K562 (cell line): ENCODE measurements around the gene DSG1. TPM values are rescaled to one million over a fixed set of nuclear protein-coding genes. Genes with fewer than 3 reads are reported as not detected.

Experiments used
- ATAC-seq: fragments of 200-7000 bp; cut with Tn5 transposase; 3 replicates; pipeline ENCODE4 v1.9.1; 2020; ENCODE audit warnings: moderate library complexity
- BruUV-seq: library from RNA; stranded (reverse); fragments of 400-500 nt; replicated peaks from 2 replicates; lab custom pipeline; 2021; lab: Mats Ljungman, UMichigan
- CTCF ChIA-PET: fragments of 300-600 bp; formaldehyde crosslinking; extraction: SDS; loops from one replicate; lab custom pipeline; 2021; ENCODE audit warnings: low intra/inter-chr PET ratio; lab: Yijun Ruan, JAX
- POLR2A ChIA-PET: fragments of 300-600, 350-650 bp; sonication (Branson Sonifier 250); formaldehyde crosslinking; extraction: SDS; loops from one replicate; lab custom pipeline; 2021; ENCODE audit warnings: antibody characterized with exemption, inconsistent platforms; lab: Yijun Ruan, JAX
- DNase-seq, 4 experiments: peaks; one replicate each; pipeline versions ENCODE4 v3.0.0 to v3.0.0-alpha.2; 2011 to 2018; ENCODE audit warnings: low spot score in 3 of 4, mixed read lengths in 3 of 4; ENCODE audit errors: extremely low read depth in 1 of 4
- FAIRE-seq: peaks from 2 replicates; lab custom pipeline; 2011; peaks lifted over from hg19 to GRCh38; lab: Jason Lieb, UNC
- H2AFZ ChIP-seq: 2 replicates; pipeline ENCODE4 v1.6.0; 2011; ENCODE audit warnings: low read depth, low read length, control low read depth, inconsistent platforms
- H3K27ac ChIP-seq: fragments of 200-600 bp; 3 replicates; pipeline ENCODE4 v1.8.0; 2011; ENCODE audit warnings: low read depth, mild to moderate bottlenecking, control low read depth, inconsistent platforms, low read length, moderate library complexity, mixed read lengths; ENCODE audit errors: extremely low read depth
- H3K27me3 ChIP-seq, 2 experiments: fragments of 300-600 bp in 1 of 2; 2 replicates in 1 of 2; 3 replicates in 1 of 2; pipeline versions ENCODE4 v1.6.0 to v1.8.0; 2011; ENCODE audit warnings: inconsistent platforms in 2 of 2, low read length in 2 of 2, mild to moderate bottlenecking in 1 of 2, mixed read lengths in 1 of 2, moderate library complexity in 1 of 2; ENCODE audit not compliant: control insufficient read depth in 2 of 2, insufficient read depth in 2 of 2
- H3K36me3 ChIP-seq: fragments of 300-600 bp; 3 replicates; pipeline ENCODE4 v1.8.0; 2011; ENCODE audit warnings: mild to moderate bottlenecking, low read length, inconsistent platforms; ENCODE audit not compliant: control insufficient read depth, insufficient read depth
- H3K4me1 ChIP-seq, 2 experiments: fragments of 200-600 bp in 1 of 2; replicated peaks in 1 of 2; 2 replicates in 1 of 2; 3 replicates in 1 of 2; pipeline versions ENCODE4 v1.5.1 to v1.8.0; 2011; ENCODE audit warnings: inconsistent platforms in 2 of 2, low read length in 2 of 2, mild to moderate bottlenecking in 1 of 2, mixed read lengths in 1 of 2, moderate library complexity in 1 of 2; ENCODE audit not compliant: control insufficient read depth in 2 of 2, insufficient read depth in 2 of 2
- H3K4me2 ChIP-seq: 2 replicates; pipeline ENCODE4 v1.6.1; 2011; ENCODE audit warnings: low read length, control low read depth, inconsistent platforms, mixed read lengths; ENCODE audit not compliant: insufficient read depth
- H3K4me3 ChIP-seq: fragments of 200-600 bp; sonication (generic), shearing (Covaris generic); 2 replicates; pipeline ENCODE4 v1.5.1; 2016; ENCODE audit warnings: control low read depth, inconsistent platforms
- H3K79me2 ChIP-seq: fragments of 200-600 bp; 3 replicates; pipeline ENCODE4 v1.8.0; 2011; ENCODE audit warnings: low read length, inconsistent platforms; ENCODE audit not compliant: control insufficient read depth, insufficient read depth
- H3K9ac ChIP-seq, 2 experiments: 2 replicates each; pipeline versions ENCODE4 v1.6.0 to v1.6.1; 2011; ENCODE audit warnings: low read depth in 2 of 2, low read length in 2 of 2, control low read depth in 1 of 2, inconsistent platforms in 1 of 2, mild to moderate bottlenecking in 1 of 2, mixed read lengths in 1 of 2; ENCODE audit not compliant: insufficient read depth in 1 of 2
- H3K9me1 ChIP-seq: one replicate; pipeline ENCODE4 v1.6.0; 2011; ENCODE audit warnings: inconsistent platforms, mild to moderate bottlenecking, low read length, moderate library complexity; ENCODE audit not compliant: control insufficient read depth, insufficient read depth
- H3K9me3 ChIP-seq: replicated peaks from 2 replicates; pipeline ENCODE4 v1.5.1; 2011; ENCODE audit warnings: low read depth, low read length, inconsistent platforms; ENCODE audit not compliant: control insufficient read depth, insufficient read depth
- H4K20me1 ChIP-seq: replicated peaks from 2 replicates; pipeline ENCODE4 v1.6.1; 2011; ENCODE audit warnings: low read length, inconsistent platforms, mixed read lengths; ENCODE audit not compliant: control insufficient read depth, insufficient read depth
- CTCFL ChIP-seq: IDR thresholded peaks from 2 replicates; pipeline ENCODE4 v1.6.1; 2011; ENCODE audit warnings: borderline replicate concordance, low read depth, mild to moderate bottlenecking, moderate library complexity, low read length; ENCODE audit not compliant: insufficient read depth, poor library complexity, severe bottlenecking
- FIP1L1 ChIP-seq: fragments of 200-400 bp; formaldehyde crosslinking; IDR thresholded peaks from 2 replicates; pipeline ENCODE4 v1.6.1; 2018; ENCODE audit warnings: mild to moderate bottlenecking, low read depth, low read length; ENCODE audit not compliant: poor library complexity, severe bottlenecking
- KHSRP ChIP-seq: fragments of 450-650 bp; IDR thresholded peaks from 2 replicates; pipeline ENCODE4 v1.6.1; 2017
- ZNF274 ChIP-seq: IDR thresholded peaks from 2 replicates; pipeline ENCODE4 v1.6.1; 2011; ENCODE audit warnings: low read depth, mild to moderate bottlenecking, low read length, moderate library complexity, borderline replicate concordance
- whole genome bisulfite sequencing: fragments of 100-300 bp; shearing (Covaris generic); methylation state at CpG from one replicate; pipeline ENCODE4 v1.1.6; 2016; ENCODE audit warnings: low coverage, mixed read lengths; ENCODE audit not compliant: insufficient coverage; ENCODE audit errors: missing lambda C conversion rate; 5-methylcytosine and 5-hydroxymethylcytosine counted together
- in situ Hi-C: fragments of 300-500 bp; cut with MboI; formaldehyde crosslinking; loops from 4 replicates; pipeline ENCODE4 v1.15.0; 2018; ENCODE audit warnings: inconsistent platforms, mixed read lengths
- intact Hi-C: fragments of 100-400 bp; cut with micrococcal nuclease; formaldehyde crosslinking; loops from 2 replicates; pipeline ENCODE4 v1.14.2; 2022
- polyA plus RNA-seq, 8 experiments: library from polyadenylated mRNA; depleted of rRNA in 4 of 8; stranded (reverse) in 5 of 8; unstranded in 3 of 8; fragments of >200 nt; fragmentation: Nextera tagmentation in 2 of 8; fragmentation: Illumina TruSeq in 1 of 8; extraction: Ambion mirVana in 2 of 8; extraction: Trizol in 1 of 8; gene quantifications; 2 replicates each; pipeline versions ENCODE4 v1.2.1 to v1.2.3, GENCODE V29; 2011 to 2014; ENCODE audit warnings: inconsistent platforms in 1 of 8, missing spikeins in 1 of 8
- total RNA-seq, 7 experiments: library from RNA; depleted of rRNA in 6 of 7; stranded (reverse); fragments of >200 nt in 6 of 7; fragmentation: Illumina TruSeq in 2 of 7; extraction: Trizol in 2 of 7; gene quantifications; 2 replicates each; pipeline versions ENCODE4 v1.2.1 to v1.2.3, GENCODE V29; 2011 to 2021; ENCODE audit warnings: low replicate concordance in 1 of 7
- TF ChIP-seq, protein P1 (sequence below): sonication (generic); formaldehyde crosslinking; IDR thresholded peaks from 2 replicates; pipeline ENCODE4 v1.5.0; 2020; ENCODE audit warnings: missing genetic modification reagents

The DSG1 gene
- total and polyA plus RNA-seq, 9 of the 15 experiments (the other 6 are each of a cell fraction or from before 2014, with no cell fraction given) = 0.03 to 0.26 (median 0.15) TPM; not detected in 1

DNA sequence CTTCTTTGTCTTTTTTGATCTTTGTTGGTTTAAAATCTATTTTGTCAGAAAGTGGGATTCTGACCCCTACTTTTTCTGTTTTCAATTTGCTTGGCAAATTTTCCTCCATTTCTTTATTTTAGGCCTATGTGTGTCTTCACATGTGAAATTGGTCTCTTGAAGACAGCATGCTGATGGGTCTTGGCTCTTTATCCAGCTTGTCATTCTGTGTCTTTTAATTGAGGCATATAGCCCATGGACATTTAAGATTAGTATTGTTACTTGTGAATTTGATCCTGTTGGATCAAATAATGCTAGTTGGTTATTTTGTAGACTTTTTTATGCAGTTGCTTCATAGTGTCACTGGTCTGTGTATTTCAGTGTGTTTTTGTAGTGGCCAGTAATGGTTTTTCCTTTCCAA is 26.3 kb upstream of the DSG1 start (continued):
- no peak for TF ChIP-seq CTCFL
- TF ChIP-seq, all 486 proteins: peak for 0

DNA sequence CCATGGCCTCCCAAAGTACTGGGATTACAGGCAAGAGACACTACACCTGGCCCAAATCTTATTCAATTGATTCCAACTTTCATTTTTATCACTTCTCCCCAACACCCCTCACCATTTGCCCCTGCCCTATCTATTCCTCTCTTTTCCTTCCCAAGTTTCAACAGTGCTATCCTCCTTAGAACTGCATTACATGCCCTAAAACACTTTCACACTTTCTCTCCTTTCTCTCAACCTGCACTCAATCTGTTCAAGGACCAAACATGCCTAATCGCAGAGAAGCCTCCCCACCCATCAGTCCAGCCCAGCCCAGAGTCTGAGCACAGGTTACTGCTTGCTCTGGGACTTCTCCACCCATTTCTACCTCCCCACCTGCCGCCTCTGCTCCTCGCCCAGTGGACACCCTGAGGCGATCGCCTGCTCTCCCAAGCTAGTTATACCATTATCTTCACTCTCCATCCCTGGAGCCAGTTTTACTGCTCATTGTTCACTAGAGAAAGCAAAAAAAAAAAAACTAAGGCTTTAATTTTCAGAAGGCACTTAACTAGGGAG is 23.7 kb upstream of the DSG1 start:
- ATAC-seq = no peak
- Histone ChIP-seq H3K9me3 (no peaks in the 10 kb centered on the region), H4K20me1 (no peaks in the 10 kb centered on the region), H3K4me2 (no peak overlapping the region), H3K9ac (no peak overlapping the region), H3K79me2 (no peaks in the 10 kb centered on the region), H3K36me3 (no peaks in the 10 kb centered on the region), H3K4me1 (no peaks in the 10 kb centered on the region), H3K27ac (no peak overlapping the region), H3K4me3 (no peak overlapping the region), H3K27me3 (no peaks in the 10 kb centered on the region), H3K9me1 (no peaks in the 10 kb centered on the region), H2AFZ (no peak overlapping the region)
- TF ChIP-seq KHSRP (no peak), FIP1L1 (no peak), ZNF274 (no peak)
- TF ChIP-seq, protein P1, sequence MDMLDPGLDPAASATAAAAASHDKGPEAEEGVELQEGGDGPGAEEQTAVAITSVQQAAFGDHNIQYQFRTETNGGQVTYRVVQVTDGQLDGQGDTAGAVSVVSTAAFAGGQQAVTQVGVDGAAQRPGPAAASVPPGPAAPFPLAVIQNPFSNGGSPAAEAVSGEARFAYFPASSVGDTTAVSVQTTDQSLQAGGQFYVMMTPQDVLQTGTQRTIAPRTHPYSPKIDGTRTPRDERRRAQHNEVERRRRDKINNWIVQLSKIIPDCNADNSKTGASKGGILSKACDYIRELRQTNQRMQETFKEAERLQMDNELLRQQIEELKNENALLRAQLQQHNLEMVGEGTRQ (CRISPR knock-in tag) = no peak
- intact Hi-C loops = no loop called here
- DNase-seq = no peak
- POLR2A ChIA-PET = no interaction called here
- in situ Hi-C loops = no loop called here
- WGBS = 0% methylated on average over 5 of the region's 5 CpGs
- CTCF ChIA-PET = no interaction called here
- no TSS peak for BruUV-seq
- no peak for FAIRE-seq
